ENCODE data around the gene RPS6KB1. TPM values are rescaled to one million over a fixed set of nuclear protein-coding genes. Genes with fewer than 3 reads are reported as not detected.
A peak's percentile ranks its signal among the peaks of the same experiment; 100 is the strongest.

RPS6KB1 gene
- total and polyA plus RNA-seq, 4 donors = 8.7 to 59.2 (median 17.5) TPM

DNA sequence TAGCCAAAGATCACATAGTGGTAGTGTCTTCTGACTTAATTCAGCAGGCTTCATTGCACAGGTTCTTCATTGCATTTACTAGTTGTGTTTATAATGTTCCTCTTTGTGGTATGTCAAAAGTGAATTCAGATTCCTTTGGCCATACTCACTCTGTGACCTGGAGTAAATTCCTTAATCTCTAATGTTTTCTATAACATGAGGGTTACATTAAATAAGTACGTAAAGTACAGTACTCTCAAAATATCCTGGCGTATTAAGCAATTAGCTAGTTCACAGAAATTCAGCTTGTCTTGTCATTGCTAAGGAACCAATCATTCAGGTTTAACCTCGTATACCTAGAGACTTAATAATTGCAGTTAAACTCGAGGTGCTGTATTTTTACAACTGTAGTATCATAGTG, 4.2 kb downstream of the RPS6KB1 start:
- no peak for ATAC-seq (ENCODE audit: insufficient read depth, low FRiP score)
- no peak for DNase-seq
- Histone ChIP-seq H3K9me3 (ENCODE audit: control insufficient read depth in 4 of 4, insufficient read depth in 3 of 4, low read length in 3 of 4) (no peaks in the 10 kb centered on the region), H3K36me3 (ENCODE audit: control insufficient read depth in 4 of 4, insufficient read depth in 4 of 4, low read length in 4 of 4) (peaks cover 0 to 10% (median 1%) of the 10 kb centered on the region in 4 donors), H3K27ac (ENCODE audit: low read depth in 1 of 2, low read length in 1 of 2) (no peak overlapping the region), H3K4me3 (no peak overlapping the region), H3K9ac (ENCODE audit: insufficient read depth in 1 of 2, low read length in 2 of 2) (no peak overlapping the region), H3K27me3 (ENCODE audit: control insufficient read depth in 3 of 3, insufficient read depth in 3 of 3, low read length in 2 of 3) (no peaks in the 10 kb centered on the region), H3K4me1 (ENCODE audit: control insufficient read depth in 5 of 5, insufficient read depth in 5 of 5, low read length in 5 of 5) (peaks cover 0 to 11% (median 0%) of the 10 kb centered on the region in 5 donors)
- TF ChIP-seq CTCF (IDR thresholded peaks at IDR 0.05; ENCODE audit: control extremely low read depth, extremely low read depth) = no peak
- WGBS, 2 donors = 78 to 85% methylated on average over 4 of the region's 4 CpGs

DNA sequence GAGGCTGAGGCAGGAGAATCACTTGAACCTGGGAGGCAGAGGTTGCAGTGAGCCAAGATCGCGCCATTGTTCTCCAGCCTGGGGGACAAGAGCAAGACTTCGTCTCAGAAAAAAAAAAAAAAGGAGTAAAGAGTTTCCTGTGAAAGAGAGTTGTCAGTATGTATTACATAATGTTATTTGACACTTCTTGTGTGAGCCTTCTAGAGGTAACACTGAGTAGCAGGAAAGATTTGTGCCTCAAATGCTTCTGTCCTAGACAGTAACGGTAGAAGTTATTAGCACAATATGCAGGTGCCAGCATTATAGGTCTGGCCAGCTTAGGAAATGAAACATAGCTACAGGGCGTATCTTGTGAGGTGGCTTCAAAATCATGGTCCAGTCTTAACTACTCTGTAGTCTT, 6.2 kb downstream of the RPS6KB1 start:
- H3K27me3 ChIP-seq (ENCODE audit: control insufficient read depth in 3 of 3, insufficient read depth in 3 of 3, low read length in 2 of 3) = no peaks in the 10 kb centered on the region
- TF ChIP-seq CTCF (IDR thresholded peaks at IDR 0.05; ENCODE audit: control extremely low read depth, extremely low read depth) = no peak
- peaks cover 0 to 6% (median 0%) of the 10 kb centered on the region in 5 donors for H3K4me1 ChIP-seq (ENCODE audit: control insufficient read depth in 5 of 5, insufficient read depth in 5 of 5, low read length in 5 of 5)
- H3K9me3 ChIP-seq (ENCODE audit: control insufficient read depth in 4 of 4, insufficient read depth in 3 of 4, low read length in 3 of 4) = no peaks in the 10 kb centered on the region
- ATAC-seq (ENCODE audit: insufficient read depth, low FRiP score) (no peak), DNase-seq (peak in 1 of 3 donors; percentile 42)
- 75 to 80% methylated on average over 5 of the region's 5 CpGs for WGBS, 2 donors
- peaks cover 0 to 10% (median 3%) of the 10 kb centered on the region in 4 donors for H3K36me3 ChIP-seq (ENCODE audit: control insufficient read depth in 4 of 4, insufficient read depth in 4 of 4, low read length in 4 of 4)
- H3K27ac ChIP-seq (ENCODE audit: low read depth in 1 of 2, low read length in 1 of 2) = no peak overlapping the region
- H3K4me3 ChIP-seq = no peak overlapping the region
- H3K9ac ChIP-seq (ENCODE audit: insufficient read depth in 1 of 2, low read length in 2 of 2) = no peak overlapping the region

DNA sequence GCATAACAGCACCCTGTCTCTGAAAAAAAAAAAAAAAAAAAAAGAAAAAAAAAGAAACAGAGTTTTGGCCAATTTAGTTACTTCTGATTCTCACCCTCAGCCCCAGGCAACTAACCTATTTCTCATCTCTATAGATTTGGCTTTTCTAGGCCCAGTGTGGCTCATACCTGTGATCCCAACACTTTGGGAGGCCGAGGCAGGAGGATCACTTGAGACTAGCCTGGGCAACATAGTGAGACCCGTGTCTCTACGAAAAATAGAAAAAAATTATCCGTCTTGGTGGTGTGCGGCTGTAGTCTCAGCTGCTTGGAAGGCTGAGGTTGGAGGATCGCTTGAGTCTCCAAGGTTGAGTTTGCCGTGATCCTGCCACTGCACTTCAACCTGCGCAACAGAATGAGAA, 8.7 kb downstream of the RPS6KB1 start:
- ATAC-seq (ENCODE audit: insufficient read depth, low FRiP score) (no peak), DNase-seq (no peak)
- 98% methylated on average over 8 of the region's 8 CpGs for WGBS, 2 donors
- no peaks in the 10 kb centered on the region for H3K9me3 ChIP-seq (ENCODE audit: control insufficient read depth in 4 of 4, insufficient read depth in 3 of 4, low read length in 3 of 4)
- no peaks in the 10 kb centered on the region for H3K27me3 ChIP-seq (ENCODE audit: control insufficient read depth in 3 of 3, insufficient read depth in 3 of 3, low read length in 2 of 3)
- no peak overlapping the region for H3K9ac ChIP-seq (ENCODE audit: insufficient read depth in 1 of 2, low read length in 2 of 2)
- no peak for TF ChIP-seq CTCF (IDR thresholded peaks at IDR 0.05; ENCODE audit: control extremely low read depth, extremely low read depth)
- H3K36me3 ChIP-seq (ENCODE audit: control insufficient read depth in 4 of 4, insufficient read depth in 4 of 4, low read length in 4 of 4) = peaks cover 0 to 4% (median 1%) of the 10 kb centered on the region in 4 donors
- H3K27ac ChIP-seq (ENCODE audit: low read depth in 1 of 2, low read length in 1 of 2) = no peak overlapping the region
- no peak overlapping the region for H3K4me3 ChIP-seq
- no peaks in the 10 kb centered on the region for H3K4me1 ChIP-seq (ENCODE audit: control insufficient read depth in 5 of 5, insufficient read depth in 5 of 5, low read length in 5 of 5)

GRCh38 chr17:59903455-59903854, 10.5 kb downstream of the RPS6KB1 start:
- Histone ChIP-seq H3K4me1 (ENCODE audit: control insufficient read depth in 5 of 5, insufficient read depth in 5 of 5, low read length in 5 of 5) (no peaks in the 10 kb centered on the region), H3K36me3 (ENCODE audit: control insufficient read depth in 4 of 4, insufficient read depth in 4 of 4, low read length in 4 of 4) (peaks cover 0 to 3% (median 0%) of the 10 kb centered on the region in 4 donors), H3K27me3 (ENCODE audit: control insufficient read depth in 3 of 3, insufficient read depth in 3 of 3, low read length in 2 of 3) (no peaks in the 10 kb centered on the region), H3K9me3 (ENCODE audit: control insufficient read depth in 4 of 4, insufficient read depth in 3 of 4, low read length in 3 of 4) (no peaks in the 10 kb centered on the region), H3K9ac (ENCODE audit: insufficient read depth in 1 of 2, low read length in 2 of 2) (no peak overlapping the region), H3K4me3 (no peak overlapping the region), H3K27ac (ENCODE audit: low read depth in 1 of 2, low read length in 1 of 2) (no peak overlapping the region)
- ATAC-seq (ENCODE audit: insufficient read depth, low FRiP score) (no peak), DNase-seq (no peak)
- WGBS, 2 donors = 91 to 94% methylated on average over 2 of the region's 2 CpGs
- no peak for TF ChIP-seq CTCF (IDR thresholded peaks at IDR 0.05; ENCODE audit: control extremely low read depth, extremely low read depth)
